ENCODE data around the gene PSMG4. TPM values are rescaled to one million over a fixed set of nuclear protein-coding genes. Genes with fewer than 3 reads are reported as not detected.

The PSMG4 gene
- total RNA-seq, 1 donor from 2014 or later, result 33.5 TPM

DNA sequence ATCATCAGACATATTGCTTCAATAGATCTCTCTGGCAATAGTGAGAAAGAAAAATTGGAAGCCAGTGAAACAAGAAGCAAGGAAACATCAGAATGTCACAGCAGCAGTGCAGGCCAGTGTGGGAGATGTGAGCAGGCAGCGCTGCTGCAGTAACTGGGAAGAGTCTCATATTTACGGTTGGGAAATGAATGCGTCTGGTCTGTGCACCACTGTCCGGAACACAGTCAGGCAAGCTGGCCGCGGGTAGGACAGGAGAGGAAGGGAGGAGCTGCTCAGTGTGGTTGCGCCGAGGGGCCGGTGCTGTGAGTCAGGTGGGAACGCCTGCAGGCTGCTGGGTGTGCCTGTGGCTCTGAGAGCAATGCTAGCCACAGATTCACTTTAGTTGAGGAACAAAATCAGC lies 6.4 kb upstream of the PSMG4 start:
- DNase-seq, result peak; percentile 48

DNA sequence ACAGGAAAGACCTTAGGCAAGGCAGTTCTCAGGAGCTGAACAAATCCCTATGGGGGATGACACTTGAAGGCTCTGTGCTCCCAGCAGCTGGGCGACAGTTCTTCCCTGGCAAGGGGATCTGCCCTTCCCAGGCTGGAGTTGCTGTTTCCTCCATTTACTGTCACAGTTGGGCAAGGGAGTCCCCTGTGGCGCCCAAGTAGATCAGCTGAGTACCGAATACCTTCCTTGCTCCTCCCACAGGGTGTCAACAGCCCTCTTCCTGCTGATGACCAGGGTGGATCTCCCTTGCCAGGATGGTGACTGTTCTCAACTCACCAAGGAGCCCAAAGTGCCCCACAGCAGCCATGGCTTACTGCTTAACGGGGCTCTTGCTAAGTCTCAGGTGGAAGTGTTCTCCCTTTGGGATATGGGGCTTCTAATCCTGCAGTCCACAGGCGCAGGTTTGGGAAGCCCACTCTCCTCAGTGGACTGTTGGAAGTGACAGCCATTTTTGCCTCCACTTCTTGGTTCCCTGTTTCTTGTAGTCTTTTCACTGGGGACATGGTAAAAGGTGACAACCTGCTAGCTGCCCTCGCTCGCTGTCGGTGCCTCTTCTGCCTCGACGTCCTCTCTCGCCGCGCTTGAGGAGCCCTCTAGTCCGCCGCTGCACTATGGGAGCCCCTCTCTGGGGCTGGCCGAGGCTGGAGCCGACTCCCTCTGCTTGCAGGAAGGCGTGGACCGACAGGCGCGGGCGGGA lies 5.7 kb upstream of the PSMG4 start:
- DNase-seq, result no peak

DNA sequence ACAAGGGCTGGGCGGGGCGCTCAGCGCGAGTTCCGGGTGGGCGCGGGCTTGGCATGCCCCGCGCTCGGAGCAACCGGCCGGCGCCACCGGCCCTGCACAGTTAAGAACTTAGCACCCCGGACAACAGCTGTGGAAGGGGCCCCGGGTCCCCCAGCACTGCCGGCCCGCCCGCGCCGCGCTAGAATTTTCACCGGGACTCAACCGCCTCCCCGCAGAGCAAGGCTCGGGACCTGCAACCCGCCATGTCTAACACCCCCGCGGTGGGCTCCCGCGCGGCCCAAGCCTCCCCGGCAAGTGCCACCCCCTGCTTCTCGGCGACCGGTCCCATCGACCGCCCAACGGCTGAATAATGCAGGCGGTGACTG lies 5.2 kb upstream of the PSMG4 start:
- DNase-seq, result no peak

DNA sequence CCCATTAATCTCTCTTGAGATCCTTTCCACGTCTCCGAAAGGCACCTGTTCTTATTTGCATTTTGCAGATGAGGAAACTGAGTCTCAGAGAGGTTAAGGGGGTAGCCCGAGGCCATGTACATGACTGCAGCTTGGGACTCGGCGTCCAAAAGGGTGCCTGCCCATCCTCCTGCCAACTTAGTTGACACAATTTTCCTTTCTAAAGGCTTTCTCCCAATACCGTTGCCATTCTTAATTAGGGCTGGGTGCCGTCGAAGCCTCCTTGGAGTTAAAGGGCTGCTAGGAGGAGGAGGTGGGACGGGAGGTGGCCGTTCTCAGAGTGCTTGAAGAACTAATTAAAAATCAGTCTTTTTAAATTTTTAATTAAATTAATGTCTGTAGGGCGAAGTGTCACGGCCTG lies 546 bp upstream of the PSMG4 start:
- no peak for DNase-seq

DNA sequence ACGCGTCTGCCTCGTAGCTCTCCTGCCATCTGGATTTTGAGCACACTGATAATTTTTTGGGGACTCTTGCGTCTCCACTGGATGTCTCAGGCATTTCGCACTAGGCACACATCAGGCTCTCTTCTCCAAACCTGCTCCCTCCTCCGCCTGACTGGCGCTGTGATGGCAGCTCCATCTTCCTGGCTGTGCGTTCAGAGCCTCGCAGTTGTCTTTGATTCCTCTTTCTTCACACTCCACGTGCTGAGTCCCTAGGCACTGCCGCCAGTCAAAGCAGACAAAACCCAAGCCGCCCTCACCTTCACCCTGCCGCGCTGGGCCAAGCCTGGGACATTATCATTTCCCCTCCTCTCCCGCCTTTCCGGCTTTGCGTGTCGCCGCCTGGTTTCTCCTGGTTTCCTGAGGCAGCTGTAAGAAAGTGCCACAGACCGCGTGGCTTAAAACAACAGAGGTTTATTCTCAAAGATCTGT lies 778 bp downstream of the PSMG4 start:
- DNase-seq, result peak; percentile 45

DNA sequence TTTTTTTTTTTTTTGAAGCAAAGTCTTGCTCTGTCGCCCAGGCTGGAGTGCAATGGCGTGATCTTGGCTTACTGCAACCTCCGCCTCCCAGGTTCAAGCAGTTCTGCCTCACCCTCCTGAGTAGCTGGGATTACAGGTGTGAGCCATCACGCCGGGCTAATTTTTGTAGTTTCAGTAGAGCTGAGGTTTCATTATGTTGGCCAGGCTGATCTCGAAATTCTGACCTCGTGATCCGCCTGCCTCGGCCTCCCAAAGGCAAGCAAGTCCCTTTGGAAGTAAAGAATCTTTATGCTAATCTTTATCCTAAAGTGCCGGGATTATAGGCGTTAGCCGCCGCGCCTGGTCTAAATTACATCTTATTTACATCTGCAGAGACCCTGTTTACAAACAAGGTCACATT lies 1.5 kb downstream of the PSMG4 start:
- no peak for DNase-seq

DNA sequence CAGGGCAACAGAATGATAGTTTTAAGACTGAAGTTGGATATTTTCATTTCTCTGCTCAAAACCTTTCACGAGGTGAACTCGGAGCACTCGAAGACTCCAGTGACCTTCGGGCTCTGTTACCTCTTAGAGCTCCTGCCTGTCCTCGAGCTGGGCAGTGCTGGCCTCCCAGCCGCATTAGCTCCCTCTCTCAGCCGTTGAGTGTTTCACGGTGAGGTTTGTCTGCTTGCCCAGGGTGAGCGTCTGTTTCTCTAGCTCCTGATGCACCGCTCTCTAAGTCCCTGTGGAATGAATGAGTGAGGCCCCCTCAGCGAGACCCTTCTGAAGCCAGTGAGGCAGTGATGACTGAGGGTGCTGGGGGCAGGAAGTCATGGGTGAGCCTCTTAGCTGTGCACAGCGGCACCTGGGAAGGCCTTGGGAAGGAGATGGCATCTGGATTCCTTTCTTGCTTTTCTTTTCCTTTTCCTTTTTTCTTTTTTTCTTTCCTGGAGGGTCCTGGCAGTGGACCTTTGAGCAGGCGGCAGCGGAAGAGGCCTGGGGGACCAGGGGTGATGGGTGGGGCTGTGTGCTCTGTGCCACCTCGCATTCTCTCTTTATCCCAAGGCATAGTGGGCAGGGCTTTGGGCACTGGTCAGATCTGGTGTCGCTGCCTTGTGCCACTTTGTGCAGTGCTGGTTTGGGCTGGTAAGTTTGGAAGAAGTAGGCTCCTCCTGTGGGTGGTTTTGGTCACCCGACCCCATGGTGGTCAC lies 2.2 kb downstream of the PSMG4 start:
- no peak for DNase-seq

DNA sequence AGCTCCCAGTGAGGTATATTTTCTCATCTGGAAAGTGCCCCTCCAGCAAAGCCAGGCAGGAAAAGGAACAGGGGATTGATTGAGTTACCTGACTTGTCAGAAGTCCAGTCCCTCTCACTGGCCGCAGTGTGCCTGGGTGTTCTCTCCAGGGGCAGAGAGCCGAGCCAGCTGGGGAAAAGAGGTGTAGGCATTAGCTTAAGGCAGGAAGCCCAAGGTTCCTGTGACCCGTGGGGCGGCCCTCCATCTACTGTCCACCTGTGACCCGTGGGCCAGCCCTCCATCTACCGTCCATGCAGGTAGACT lies 2.7 kb downstream of the PSMG4 start:
- DNase-seq, result no peak

DNA sequence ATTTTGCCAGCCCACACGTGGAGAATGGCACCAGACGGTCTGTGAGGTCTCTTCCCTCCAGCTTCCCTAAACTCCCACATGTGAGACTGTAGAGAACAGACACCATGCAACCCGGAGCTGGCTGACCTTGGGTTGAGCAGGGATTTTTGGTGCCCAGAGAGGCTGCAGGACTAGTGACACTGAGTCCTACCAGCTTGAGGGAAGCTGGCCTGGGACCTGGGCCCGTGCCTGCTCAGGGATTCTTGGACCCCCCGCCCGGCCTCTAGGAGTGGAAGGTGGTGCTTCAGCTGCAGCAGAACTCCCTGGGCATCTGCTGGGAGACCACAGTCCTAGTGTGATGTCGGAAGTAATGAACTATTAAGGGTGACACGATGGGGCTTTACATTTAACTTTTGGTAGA lies 3.2 kb downstream of the PSMG4 start:
- no peak for DNase-seq

DNA sequence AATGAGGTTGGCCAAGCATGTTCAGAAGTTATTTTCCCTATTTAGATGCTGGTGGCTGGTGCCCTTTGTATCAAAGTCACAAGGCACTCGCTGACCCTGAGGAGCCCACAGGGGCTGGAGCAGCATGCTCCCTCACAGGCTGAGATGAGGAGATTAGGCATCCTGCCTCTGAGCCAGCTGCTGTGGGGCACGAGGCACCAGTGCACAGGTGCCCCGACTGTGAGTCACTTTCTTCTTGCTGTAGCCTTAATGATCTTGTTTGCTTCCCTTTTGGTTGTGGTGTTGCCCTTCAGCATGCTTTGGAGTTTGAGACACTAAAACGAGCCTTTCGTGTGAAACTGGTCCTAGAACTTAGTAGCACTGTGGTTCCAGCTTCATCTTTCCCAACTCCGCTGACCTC lies 4.3 kb downstream of the PSMG4 start:
- DNase-seq, result peak; percentile 49

DNA sequence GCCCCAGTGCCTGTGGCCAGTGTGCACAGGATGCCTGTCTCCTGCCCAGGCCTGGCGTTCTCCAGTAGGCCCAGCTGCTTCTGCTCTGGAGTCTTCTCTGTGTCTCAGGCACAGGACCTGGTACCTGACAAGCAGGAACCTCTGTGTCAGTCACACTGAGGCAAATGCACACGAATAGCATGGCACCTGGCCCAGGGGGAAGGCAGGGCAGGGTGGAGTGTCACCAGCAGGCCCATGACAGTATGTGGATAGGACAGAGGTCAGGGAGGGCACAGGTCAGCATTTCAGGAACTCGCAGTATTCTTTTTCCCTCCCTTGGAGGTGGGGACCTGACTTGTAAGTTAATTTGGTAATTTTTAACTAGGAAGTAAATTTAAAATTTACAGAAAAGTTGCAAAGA lies 5.6 kb downstream of the PSMG4 start:
- DNase-seq, result no peak

DNA sequence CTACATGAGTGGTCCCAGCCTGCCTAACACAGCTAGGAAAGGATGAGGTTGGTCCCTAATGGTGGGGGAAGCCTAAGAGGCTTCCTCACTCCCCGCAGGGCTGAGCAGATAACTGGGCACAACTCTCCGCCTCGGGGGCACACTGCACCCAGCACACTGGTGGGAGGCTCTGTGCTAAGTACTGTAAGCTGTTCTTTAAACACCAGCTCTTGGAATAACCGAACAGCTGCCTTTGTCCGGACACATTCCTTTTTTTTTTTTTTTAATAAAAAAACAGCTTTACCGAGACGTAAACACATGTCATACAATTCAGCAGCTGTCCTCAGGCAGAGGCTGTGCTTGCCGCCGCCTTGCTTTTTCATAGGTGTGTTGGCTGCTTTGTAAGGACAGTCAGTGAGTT lies 6.9 kb downstream of the PSMG4 start:
- no peak for DNase-seq

DNA sequence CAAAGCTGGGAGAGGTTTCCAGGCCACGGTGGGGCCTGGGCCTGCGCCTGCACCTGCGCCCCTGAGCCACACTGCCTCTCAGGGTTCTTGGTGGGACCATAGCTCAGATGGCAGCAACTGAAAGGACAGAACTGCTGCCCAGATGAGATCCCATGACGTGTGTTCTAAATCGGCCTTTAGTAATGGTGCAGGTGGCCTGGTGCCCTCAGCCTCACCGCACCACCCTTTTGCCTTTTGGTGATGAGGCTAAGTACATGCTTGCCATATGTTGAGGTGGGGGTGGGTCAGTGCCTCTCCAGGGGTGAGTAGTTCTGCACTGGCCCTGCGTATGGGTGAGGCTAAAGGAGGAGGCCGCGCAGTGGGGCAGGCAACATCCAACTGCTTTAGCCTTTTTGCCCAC lies 7.4 kb downstream of the PSMG4 start:
- no peak for DNase-seq

DNA sequence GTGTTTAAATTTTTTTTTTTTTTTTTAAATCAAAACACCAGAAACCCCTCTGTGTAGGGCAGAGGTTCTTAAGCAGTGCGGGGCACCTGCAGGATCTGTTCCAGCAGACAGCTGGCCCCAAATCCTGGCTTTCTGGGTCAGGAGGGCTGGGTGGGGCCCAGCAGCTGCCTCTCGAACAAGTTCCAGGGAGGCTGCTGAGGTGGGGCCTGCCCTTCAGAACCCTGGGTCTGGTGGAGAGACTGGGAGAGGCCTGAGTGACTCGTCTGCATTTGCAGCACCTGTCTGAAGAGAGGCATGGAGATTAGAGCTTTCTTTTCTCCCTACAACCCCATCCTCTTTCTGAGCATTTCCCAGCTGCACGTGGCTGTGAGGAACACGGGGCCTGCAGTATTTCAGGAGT lies 8.4 kb downstream of the PSMG4 start:
- no peak for DNase-seq

DNA sequence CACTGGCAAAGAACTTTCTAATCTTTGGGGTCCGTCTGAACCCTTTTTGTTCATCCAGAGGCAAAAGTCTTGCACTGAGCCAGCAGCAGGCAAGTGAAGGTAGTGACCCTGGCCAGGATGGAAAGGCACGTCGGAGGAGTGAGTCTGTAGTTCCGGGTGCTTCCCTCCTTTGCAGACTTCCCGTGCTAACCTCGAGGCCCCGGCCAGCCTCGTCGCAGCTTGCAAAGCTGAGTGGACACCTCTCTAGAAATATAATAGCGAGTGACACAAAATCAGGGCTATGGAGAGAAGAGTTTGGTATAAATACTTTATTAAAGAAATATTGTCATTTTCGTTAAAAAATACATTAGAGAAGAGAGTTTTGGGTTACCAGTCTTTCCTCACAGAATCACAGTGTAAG lies 9.9 kb downstream of the PSMG4 start:
- no peak for DNase-seq

DNA sequence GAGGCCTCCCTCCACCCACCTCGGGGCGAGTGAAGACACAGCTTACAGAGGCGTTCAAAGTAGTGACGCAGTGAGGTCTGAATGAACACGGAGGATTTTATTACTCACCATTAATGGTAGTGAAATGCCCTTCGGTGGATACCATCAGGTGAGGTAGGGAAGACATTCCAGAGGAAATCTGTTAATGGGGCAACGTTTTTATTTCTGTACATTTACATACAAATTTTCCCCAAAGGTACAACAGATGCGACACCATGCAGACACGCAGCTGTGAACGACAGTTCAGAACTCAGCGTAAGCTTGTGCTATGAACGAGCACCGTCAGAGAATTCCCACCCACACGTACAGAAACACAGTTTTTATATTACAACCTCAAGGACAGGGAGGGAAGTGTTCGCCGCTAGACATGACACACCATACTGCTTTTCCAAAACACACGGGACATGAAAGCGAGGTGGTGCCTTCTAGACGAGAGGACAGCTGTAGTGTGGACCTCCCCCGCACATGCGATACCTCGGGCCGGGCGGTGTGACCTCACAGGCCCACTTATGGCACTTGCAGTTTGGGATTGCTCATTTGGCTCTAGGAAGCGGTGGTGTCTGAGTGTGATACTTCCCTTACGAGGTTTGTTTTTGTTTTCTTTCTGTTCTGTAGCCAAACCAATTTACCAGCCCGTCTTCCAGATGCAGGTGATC lies 10.7 kb downstream of the PSMG4 start:
- no peak for DNase-seq

DNA sequence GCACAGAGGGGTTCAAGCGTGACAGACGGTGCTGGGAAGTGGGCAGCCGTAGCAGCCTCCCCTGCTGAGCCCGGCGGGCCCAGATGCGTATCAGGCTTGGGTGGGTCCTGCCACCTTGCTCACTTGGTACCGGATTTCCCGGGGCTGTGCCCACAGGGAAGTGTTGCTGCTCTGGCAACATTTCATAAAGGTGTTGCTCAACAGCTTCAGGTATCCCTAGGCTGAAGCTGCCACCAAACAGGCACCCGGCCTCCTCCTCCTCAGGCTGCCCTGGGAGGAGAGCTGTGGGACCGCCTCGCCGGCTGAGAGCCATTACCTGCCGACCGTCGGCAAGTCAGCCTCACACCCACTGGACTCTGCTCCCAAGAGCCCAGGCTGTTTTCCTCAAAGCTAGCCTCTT lies 11.5 kb downstream of the PSMG4 start:
- no peak for DNase-seq

DNA sequence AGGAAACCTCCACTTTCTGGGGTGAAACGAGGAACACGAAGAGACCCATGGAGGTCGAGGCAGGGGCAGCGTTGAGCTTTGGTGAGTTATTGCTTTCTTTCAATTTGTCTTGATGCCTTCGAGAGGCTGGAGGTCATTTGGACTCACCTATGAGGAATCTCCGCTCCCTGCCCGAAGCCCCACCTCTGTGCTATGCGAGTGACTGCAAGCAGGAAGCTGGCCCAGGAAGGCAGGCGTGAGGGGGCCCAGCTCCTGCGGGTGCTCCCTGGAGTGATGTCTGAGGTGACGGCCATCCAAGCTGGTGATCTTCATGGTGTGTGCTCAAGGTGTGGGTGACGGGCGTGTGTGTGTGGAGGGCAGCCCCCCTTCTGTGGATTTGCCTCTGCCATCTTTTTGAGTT lies 13.0 kb downstream of the PSMG4 start:
- no peak for DNase-seq

DNA sequence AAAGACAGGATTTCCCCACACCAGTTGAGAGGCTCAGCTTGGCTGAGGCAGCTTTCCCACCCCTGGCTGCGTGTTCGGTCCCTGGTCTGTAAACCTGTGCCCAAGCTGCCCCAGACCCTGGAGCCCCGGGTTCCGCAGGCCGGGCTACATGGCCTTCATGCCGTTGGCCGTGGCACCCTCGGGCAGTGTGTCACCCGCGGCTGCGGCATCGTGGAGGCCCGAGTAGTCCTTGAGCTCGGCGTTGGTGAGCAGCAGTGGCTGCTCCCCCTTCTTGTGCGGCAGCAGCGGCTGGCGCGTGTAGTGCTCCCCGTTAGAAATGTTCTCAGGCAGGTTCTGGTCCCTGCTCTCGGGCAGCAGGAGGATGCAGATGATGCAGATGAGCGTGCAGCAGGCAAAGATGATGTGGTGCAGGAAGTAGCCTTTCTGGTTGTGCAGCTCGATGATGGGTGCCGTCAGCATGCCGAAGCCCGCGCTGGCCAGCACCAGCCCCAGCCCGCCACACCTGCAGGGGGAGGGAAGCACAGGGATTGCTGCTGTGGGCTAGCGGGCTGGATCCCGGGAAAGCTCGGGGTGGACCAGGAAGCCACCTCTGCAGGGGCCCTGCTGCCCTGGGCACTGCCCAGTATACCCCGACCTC lies 14.3 kb downstream of the PSMG4 start:
- DNase-seq, result no peak

DNA sequence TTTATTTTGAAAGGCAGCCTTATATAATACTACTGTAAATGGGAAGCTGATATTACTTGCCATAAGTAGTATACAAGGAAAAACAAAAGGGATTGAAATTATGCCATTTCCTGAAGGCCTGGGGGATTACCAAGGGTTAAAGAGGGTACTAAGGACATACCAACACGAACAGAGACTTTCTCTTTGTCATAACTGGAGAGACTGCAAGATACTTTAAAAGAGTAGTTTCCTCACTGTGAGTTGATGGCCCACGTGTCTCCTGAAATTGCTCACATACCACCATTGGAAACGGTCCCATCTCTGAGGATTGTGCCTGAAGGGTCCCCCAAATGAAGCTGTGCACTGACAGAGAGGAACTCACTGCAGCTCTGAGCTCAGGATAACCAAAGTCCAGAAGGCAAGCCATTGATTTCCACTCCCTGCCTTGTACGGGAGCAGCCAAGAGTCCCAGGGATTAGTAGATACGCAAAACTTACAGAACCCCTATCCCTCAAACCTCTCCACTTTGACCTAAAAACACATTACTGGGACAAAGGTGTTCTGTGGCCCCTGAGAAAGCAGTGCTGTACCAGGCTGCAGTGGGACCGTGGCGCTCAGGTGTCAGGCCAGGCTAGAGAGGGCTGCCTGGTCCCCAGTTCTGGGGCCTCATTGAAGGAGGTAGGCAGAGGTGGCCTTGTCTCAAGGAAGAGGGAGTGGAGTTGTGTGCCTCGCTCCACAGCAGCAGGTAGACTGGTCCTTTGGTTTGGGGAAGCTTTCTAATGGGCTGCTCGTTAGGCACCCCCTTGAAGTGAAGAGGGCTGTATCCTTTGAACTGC lies 15.2 kb downstream of the PSMG4 start:
- no peak for DNase-seq

DNA sequence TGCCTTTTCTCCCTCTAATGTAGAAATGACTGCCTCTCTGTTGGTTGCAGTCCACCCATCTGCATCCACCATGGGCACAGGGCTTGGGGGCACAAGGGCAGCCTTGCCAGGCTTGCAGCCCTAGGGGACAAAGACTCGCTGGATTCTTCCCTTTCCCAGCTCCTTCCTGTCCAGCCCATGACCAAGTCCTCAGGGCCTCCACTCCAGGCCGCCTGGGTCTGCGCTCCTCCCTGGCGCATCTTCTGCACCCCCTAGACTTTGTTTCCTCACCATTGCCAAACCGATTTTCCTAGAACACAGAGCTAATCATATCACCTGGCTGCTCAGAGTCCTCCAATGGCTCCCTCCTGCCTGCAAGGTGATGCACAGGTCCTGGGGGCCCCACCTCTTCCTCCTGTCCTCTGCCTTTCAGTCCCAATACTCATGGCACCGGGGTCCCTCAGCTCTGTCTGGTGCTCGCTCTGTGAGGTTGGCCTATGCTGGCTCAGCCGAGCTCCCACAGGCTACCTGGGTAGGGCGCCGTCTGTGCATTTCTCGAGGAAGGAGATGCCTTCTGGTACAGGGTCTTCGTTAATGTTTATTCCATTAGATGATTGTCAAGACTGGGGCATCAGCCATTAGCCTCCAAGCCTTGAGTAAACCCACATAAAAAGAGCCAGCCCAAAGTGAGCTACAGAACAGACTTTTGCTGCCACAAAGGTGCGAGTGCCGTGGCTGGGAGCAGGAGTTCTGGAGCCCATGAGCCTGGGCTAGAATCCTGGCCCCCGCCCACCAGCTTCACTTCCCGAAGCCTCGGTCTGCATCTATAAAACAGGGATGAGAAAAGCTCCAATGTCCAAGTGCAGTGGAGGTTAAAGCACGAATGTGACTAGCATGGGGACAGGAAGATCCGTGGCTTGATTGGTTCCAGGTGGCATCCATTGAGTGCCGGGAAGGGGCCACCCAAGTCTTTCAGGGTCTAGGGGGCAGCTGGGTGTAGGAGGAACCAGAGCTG lies 17.7 kb downstream of the PSMG4 start:
- DNase-seq, result no peak

Measured in dermis blood vessel endothelial cell (primary cell).